ENCODE measurements around the gene ABT1.

DNA sequence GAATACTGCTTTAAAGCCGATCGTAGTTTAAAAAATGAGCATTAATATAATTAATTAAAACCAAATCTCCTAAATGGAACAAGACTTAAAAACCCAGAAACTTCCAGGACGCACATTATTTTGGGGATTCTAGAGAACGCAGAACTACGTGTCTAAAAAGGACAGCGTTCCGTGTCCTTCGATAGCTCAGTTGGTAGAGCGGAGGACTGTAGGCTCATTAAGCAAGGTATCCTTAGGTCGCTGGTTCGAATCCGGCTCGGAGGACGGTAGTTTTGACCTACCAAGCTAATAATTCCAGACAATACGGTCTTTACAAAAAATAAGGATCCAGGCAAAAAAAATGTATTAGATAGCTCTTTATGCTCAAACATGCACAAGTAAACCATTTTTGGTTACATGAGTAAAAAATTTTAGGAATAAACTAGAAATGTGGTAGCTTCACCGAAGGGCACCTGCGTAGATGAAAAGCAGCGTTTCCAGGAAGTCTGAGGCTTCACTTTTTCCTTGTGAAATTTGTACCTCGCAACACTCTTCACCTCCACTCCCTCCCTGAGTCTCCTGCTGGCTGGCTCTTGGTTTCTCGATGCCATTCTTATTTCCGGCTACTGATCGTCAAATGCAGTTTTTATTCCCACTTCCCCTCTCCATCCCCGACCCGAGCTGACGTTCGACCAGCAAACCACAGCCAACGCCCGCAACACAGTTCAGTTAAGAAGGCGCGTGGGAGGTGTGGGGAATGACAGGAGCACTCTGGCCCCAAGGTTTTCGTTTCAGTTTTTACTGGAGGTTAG is 19.6 kb upstream of the ABT1 start:
- TF ChIP-seq, protein P1, sequence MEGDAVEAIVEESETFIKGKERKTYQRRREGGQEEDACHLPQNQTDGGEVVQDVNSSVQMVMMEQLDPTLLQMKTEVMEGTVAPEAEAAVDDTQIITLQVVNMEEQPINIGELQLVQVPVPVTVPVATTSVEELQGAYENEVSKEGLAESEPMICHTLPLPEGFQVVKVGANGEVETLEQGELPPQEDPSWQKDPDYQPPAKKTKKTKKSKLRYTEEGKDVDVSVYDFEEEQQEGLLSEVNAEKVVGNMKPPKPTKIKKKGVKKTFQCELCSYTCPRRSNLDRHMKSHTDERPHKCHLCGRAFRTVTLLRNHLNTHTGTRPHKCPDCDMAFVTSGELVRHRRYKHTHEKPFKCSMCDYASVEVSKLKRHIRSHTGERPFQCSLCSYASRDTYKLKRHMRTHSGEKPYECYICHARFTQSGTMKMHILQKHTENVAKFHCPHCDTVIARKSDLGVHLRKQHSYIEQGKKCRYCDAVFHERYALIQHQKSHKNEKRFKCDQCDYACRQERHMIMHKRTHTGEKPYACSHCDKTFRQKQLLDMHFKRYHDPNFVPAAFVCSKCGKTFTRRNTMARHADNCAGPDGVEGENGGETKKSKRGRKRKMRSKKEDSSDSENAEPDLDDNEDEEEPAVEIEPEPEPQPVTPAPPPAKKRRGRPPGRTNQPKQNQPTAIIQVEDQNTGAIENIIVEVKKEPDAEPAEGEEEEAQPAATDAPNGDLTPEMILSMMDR (IDR thresholded peaks at IDR 0.05; ENCODE audit: insufficient read depth, low read length, poor library complexity, severe bottlenecking), result no peak
- no peak for TF ChIP-seq EZH2phosphoT487 (conservative IDR thresholded peaks at IDR 0.05; ENCODE audit: low read length)
